Measurements from ENCODE around the gene EXOC8. TPM values are rescaled to one million over a fixed set of nuclear protein-coding genes. Genes with fewer than 3 reads are reported as not detected.

Gene EXOC8
- total RNA-seq (17.7 TPM), polyA plus RNA-seq (ENCODE audit: insufficient read depth, low read depth, low replicate concordance) (4.3 TPM)
- long read RNA-seq, donor 1, full-length matches to known transcripts, result 8 of 8 reads
- long read RNA-seq, donor 1, partial matches to known transcripts, result 0 of 8 reads
- long read RNA-seq, donor 1, other reads (novel, unspliced or antisense), result 0 of 8 reads
- long read RNA-seq, donor 2, full-length matches to known transcripts, result 11 of 11 reads
- long read RNA-seq, donor 2, partial matches to known transcripts, result 0 of 11 reads
- long read RNA-seq, donor 2, other reads (novel, unspliced or antisense), result 0 of 11 reads
- long read RNA-seq, donor 3, full-length matches to known transcripts, result 13 of 13 reads
- long read RNA-seq, donor 3, partial matches to known transcripts, result 0 of 13 reads
- long read RNA-seq, donor 3, other reads (novel, unspliced or antisense), result 0 of 13 reads
- long read RNA-seq, donor 4, full-length matches to known transcripts, result 8 of 8 reads
- long read RNA-seq, donor 4, partial matches to known transcripts, result 0 of 8 reads
- long read RNA-seq, donor 4, other reads (novel, unspliced or antisense), result 0 of 8 reads
- long read RNA-seq, donor 5, full-length matches to known transcripts, result 3 of 3 reads
- long read RNA-seq, donor 5, partial matches to known transcripts, result 0 of 3 reads
- long read RNA-seq, donor 5, other reads (novel, unspliced or antisense), result 0 of 3 reads
- long read RNA-seq, donor 6, full-length matches to known transcripts, result 4 of 4 reads
- long read RNA-seq, donor 6, partial matches to known transcripts, result 0 of 4 reads
- long read RNA-seq, donor 6, other reads (novel, unspliced or antisense), result 0 of 4 reads
- long read RNA-seq, donor 7, full-length matches to known transcripts, result 7 of 7 reads
- long read RNA-seq, donor 7, partial matches to known transcripts, result 0 of 7 reads
- long read RNA-seq, donor 7, other reads (novel, unspliced or antisense), result 0 of 7 reads
- long read RNA-seq, donor 8, full-length matches to known transcripts, result 13 of 13 reads
- long read RNA-seq, donor 8, partial matches to known transcripts, result 0 of 13 reads
- long read RNA-seq, donor 8, other reads (novel, unspliced or antisense), result 0 of 13 reads
- long read RNA-seq, donor 9, full-length matches to known transcripts, result 9 of 9 reads
- long read RNA-seq, donor 9, partial matches to known transcripts, result 0 of 9 reads
- long read RNA-seq, donor 9, other reads (novel, unspliced or antisense), result 0 of 9 reads
- long read RNA-seq, donor 10, full-length matches to known transcripts, result 14 of 14 reads
- long read RNA-seq, donor 10, partial matches to known transcripts, result 0 of 14 reads
- long read RNA-seq, donor 10, other reads (novel, unspliced or antisense), result 0 of 14 reads

GRCh38 chr1:231337472-231338269 lies at the start of gene EXOC8:
TSS of gene EXOC8 (minus strand) at chr1:231337852. CDS start at chr1:231337745, 107 bp downstream.
- peak; percentile 35 for FAIRE-seq
- DNase-seq, result peak; percentile 98 to 100 (median 99)
- no peaks in the 10 kb centered on the region for H3K27me3 ChIP-seq (ENCODE audit: control insufficient read depth, insufficient read depth, low read length)
- H3K4me3 ChIP-seq (ENCODE audit: low read length in 3 of 3), result peak within 1 kb of the TSS; percentile 94 to 99 (median 96)
- no peak for TF ChIP-seq CTCF (IDR thresholded peaks at IDR 0.05; ENCODE audit: borderline replicate concordance, extremely low read depth, insufficient read depth)
- H3K36me3 ChIP-seq (ENCODE audit: control insufficient read depth in 2 of 3, insufficient read depth in 3 of 3, low read length in 3 of 3), result no peaks in the 10 kb centered on the region
- peak within 1 kb of the TSS; percentile 78 to 95 (median 88) for H3K9ac ChIP-seq (ENCODE audit: low read length in 3 of 3)
- peak within 1 kb of the TSS; percentile 96 to 97 for H3K27ac ChIP-seq (ENCODE audit: low read depth in 2 of 2, low read length in 2 of 2)
- no peaks in the 10 kb centered on the region for H3K9me3 ChIP-seq (ENCODE audit: control insufficient read depth in 2 of 3, insufficient read depth in 1 of 3, low read length in 3 of 3)
- intact Hi-C loops (cut with DNase I), result no loop called here
- peaks cover 10 to 26% (median 13%) of the 10 kb centered on the region in 3 donors for H3K4me1 ChIP-seq (ENCODE audit: control insufficient read depth in 2 of 3, insufficient read depth in 2 of 3, low read depth in 1 of 3, low read length in 3 of 3)

GRCh38 chr1:231386466-231386865 lies 48.8 kb upstream of the EXOC8 start:
- H3K27ac ChIP-seq (ENCODE audit: low read depth in 2 of 2, low read length in 2 of 2), result peak overlapping the region in 1 of 2 donors; percentile 8
- no peak overlapping the region for H3K9ac ChIP-seq (ENCODE audit: low read length in 3 of 3)
- H3K4me1 ChIP-seq (ENCODE audit: control insufficient read depth in 2 of 3, insufficient read depth in 2 of 3, low read depth in 1 of 3, low read length in 3 of 3), result peaks cover 0 to 14% (median 8%) of the 10 kb centered on the region in 3 donors
- DNase-seq, result no peak
- TF ChIP-seq CTCF (IDR thresholded peaks at IDR 0.05; ENCODE audit: borderline replicate concordance, extremely low read depth, insufficient read depth), result no peak
- intact Hi-C loops (cut with DNase I), result no loop called here
- H3K4me3 ChIP-seq (ENCODE audit: low read length in 3 of 3), result no peak overlapping the region
- no peaks in the 10 kb centered on the region for H3K36me3 ChIP-seq (ENCODE audit: control insufficient read depth in 2 of 3, insufficient read depth in 3 of 3, low read length in 3 of 3)
- no peak for FAIRE-seq
- no peaks in the 10 kb centered on the region for H3K27me3 ChIP-seq (ENCODE audit: control insufficient read depth, insufficient read depth, low read length)
- no peaks in the 10 kb centered on the region for H3K9me3 ChIP-seq (ENCODE audit: control insufficient read depth in 2 of 3, insufficient read depth in 1 of 3, low read length in 3 of 3)

GRCh38 chr1:231385416-231385748 lies 47.7 kb upstream of the EXOC8 start:
- Histone ChIP-seq H3K9me3 (ENCODE audit: control insufficient read depth in 2 of 3, insufficient read depth in 1 of 3, low read length in 3 of 3) (no peaks in the 10 kb centered on the region), H3K27me3 (ENCODE audit: control insufficient read depth, insufficient read depth, low read length) (no peaks in the 10 kb centered on the region), H3K4me1 (ENCODE audit: control insufficient read depth in 2 of 3, insufficient read depth in 2 of 3, low read depth in 1 of 3, low read length in 3 of 3) (peaks cover 0 to 14% (median 8%) of the 10 kb centered on the region in 3 donors), H3K27ac (ENCODE audit: low read depth in 2 of 2, low read length in 2 of 2) (peak overlapping the region; percentile 3 to 56), H3K9ac (ENCODE audit: low read length in 3 of 3) (no peak overlapping the region), H3K36me3 (ENCODE audit: control insufficient read depth in 2 of 3, insufficient read depth in 3 of 3, low read length in 3 of 3) (no peaks in the 10 kb centered on the region), H3K4me3 (ENCODE audit: low read length in 3 of 3) (no peak overlapping the region)
- TF ChIP-seq CTCF (IDR thresholded peaks at IDR 0.05; ENCODE audit: borderline replicate concordance, extremely low read depth, insufficient read depth), result no peak
- DNase-seq (no peak), FAIRE-seq (no peak)
- intact Hi-C loops (cut with DNase I), result no loop called here

All from kidney (tissue), 22 donors.